Glomerular visceral epithelial cell (primary cell): ENCODE measurements around the gene CCDC8.
"Not testable (repeated sequence)": the region's sequence is repeated elsewhere in the genome, so short reads cannot be mapped to it uniquely, and the experiment has no call there.

Source experiments
- DNase-seq: peaks from one replicate; pipeline ENCODE4 v3.0.0-alpha.2; 2016; ENCODE audit errors: extremely low spot score

Gene CCDC8

DNA sequence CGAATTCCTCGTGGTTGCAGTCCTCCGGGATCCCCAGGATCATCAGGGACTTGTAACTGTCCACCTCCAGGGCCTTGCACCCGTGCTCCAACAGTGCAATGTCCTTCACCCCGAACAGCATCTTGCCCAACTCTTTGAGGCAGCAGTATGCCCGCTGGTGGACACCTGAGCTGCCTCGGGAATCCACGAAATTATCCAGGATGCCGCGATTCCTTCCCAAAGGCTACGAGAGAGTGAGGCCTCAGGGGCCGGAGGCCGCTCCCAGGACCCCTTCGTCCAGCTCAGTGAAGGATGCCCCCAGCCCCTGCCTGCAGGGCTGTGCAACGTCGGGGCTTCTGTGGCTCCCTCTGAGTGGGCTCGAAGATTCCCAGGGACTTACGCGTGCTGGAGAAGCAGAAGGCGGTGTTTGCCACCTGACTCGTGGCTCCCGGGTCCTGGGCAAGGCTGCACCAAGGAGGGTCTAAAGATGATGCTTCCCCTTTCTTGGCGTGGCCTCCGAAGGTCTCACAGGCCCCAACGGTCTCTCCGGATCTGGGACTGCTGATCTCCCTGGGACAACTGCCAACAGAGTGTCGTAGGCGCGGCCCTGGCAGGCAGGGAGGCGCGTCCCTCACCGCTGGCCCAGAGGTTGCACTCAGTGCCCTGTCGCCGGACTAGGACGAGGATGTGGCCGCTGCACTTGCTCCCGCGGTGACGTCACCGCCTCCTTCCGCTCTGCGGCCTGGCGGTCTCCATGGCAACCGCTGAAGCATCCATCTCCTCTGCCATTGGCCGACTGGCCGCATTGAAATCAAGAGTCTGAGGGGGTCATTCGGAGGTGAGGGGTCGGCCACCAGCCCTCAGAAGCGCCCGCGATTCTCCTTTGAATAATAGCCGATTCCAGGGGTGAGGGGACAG lies 15.1 kb upstream of the CCDC8 start, which contains the start of gene PNMA8C:
Gene PNMA8C (minus strand): TSS at position 698 of the 897 bp plus-strand sequence. CDS start 577 bp downstream, at position 121.
- peak; percentile 58 for DNase-seq

- DNase-seq: no peak
Observed at GRCh38 chr19:46427518-46428045, 14.2 kb upstream of the CCDC8 start.

- peak; percentile 50 for DNase-seq
Observed at GRCh38 chr19:46426506-46427162, 13.3 kb upstream of the CCDC8 start.

DNA sequence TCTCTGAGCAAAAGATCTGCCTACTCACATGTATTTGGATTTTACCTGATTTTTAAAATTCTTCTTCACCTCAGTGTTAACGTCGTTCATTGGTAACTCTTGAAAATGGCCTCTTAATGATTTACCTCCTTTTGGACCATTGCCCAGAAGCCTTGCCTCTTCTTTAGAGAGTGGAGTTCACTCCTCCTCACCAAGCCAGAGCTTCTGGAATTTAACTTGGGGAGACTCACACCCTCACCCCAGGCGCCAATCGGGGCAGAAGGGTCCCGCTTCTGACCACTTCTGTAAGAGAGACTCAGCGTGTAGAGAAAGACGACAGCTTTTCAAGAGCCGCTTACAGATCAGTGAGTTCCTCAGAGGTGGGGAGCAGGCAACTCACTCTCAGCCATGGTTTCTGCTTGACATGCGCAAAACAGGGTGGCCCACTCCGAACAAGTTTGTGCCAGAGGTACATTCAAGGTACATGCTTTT lies 12.7 kb upstream of the CCDC8 start:
- peak; percentile 71 for DNase-seq

DNA sequence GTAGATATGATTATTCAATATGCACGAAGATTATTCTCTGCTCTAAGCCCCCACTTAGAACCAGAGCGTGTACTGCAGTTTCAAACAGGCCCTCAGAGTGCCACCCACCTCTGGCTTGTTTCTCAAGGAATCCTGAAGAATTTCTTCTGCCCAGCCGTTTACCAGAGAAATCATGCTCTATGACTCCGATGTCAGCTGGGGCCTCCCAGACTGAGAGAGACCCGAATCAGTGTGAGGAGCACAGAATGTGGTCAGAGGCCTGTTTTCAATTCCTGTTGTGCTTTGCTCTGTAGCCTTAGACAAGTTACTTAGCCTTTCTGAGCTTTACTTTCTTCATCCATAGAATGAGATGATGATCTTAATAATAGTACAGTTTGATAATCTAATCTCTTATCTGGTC lies 9.8 kb upstream of the CCDC8 start:
- DNase-seq: no peak

DNA sequence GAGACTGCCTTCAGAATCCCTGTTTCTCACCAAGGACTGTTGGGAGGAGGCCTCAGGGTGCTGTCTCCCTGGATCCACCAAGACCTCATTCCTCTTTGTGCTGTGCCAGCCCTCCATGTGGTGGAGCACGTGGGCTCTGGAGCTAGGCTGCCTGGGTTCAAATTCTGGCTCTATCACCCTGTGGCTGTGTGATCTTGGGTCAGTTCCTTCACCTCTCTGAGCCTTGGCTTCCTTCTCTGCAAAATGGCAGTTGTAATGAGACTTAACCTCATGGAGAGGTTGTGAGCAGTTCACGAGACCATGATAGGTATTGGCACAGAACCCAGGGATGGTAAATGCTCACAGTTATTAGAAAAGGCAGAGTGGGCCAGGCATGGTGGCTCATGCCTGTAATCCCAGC lies 9.0 kb upstream of the CCDC8 start:
- no peak for DNase-seq

- no peak for DNase-seq
Observed at GRCh38 chr19:46420056-46420455, 6.7 kb upstream of the CCDC8 start.

DNA sequence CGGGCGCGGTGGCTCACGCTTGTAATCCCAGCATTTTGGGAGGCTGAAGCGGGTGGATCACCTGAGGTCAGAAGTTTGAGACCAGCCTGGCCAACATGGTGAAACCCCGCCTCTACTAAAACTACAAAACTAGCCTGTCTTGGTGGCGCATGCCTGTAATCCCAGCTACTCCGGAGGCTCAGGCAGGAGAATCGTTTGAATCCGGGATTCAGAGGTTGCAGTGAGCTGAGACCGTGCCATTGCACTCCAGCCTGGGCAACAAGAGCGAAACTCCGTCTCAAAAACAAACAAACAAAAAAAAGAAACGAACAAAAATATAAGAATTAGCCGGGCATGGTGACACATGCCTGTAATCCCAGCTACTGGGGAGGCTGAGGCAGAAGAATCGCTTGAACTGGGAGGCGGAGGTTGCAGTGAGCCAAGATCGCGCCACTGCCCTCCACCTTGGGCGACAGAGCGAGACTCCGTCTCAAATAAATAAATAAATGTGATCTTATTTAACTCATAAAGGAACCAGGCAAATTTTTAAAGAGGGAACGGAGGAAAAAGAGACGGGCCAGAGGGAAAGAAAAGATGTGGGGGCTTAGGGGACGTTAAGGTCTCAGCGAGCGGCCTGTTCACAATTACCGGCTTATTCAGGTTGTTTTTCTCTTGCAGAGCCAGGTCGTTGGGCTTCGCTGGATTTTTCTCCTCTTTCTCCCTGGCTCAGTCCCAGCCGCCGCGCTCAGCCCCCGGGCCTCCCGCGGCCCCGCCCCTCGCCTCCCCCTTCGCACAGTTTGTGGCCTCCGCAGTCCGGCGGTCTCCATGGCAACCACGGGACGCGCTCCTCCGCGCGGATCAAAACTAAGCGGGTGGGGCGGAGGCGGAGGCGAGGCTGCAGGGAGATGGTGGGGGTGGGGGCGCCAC lies 2.7 kb upstream of the CCDC8 start:
- peak; percentile 92 for DNase-seq

- not testable (repeated sequence) for DNase-seq
Observed at GRCh38 chr19:46414899-46415298, 1.5 kb upstream of the CCDC8 start.

DNA sequence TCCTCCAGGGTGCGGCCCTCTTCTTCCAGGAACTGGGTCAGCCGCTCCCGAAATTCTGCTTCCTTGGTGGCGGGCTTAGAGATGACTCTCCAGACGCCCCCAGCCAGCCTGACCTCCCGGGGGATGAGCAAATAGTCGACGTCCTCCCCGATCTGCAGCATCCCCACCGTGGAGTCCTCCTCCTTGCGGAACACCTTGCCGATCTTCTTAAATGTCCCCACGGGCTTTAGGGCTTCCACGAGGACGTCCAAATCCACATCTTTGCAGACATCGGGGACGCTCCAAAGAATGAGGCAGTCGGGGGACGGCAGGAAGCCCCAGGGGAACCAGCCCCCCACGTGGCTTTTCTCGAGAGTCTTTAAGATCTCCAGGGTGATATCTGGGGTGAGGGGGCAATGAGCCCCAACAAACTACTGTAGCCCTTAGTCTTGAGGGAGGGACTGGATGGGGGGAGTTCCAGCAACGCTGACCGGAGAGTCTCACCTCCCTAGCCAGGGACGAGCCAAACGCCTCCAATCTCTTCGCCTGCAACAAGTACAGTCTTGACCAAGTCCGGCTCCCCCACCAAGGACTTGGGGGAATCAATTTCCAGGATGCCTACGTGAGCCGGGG lies 608 bp downstream of the CCDC8 start:
- no peak for DNase-seq

DNA sequence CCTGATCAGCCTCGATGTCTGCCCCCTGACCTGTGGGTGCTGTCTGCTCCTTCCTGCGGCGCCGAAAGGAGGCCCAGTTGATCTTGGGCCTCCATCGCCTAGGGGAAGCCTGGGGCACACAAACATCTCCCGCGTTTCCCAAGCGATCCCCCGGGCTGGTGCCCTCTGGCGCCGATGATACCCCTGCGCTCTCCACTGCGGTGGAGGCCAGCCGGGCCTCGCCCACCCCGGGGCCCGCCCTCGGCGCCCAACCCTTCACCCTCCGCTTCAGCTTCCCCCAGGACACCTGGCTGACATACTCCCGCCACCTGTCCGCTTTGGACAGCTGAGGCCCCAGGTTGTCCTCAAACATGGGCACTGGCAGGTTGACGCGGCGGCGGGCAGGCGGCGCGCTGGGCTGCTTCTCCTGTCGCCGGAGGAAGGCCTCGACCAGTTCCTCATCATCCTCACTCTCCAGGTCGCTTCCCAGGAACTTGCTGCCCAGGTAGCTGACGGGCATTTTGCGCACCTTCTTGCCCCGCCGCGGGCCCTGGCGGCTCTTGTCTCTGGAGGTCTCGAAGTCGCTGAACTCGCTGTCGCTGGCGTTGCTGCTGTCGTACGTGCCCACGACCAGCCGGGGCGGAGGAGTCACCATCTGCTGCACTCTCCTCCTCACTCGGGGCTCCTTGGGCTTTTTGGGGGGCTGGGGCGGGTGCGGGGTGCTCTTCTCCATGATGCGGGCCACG lies 1.3 kb downstream of the CCDC8 start:
- DNase-seq: no peak

GRCh38 chr19:46411088-46411924 lies 2.1 kb downstream of the CCDC8 start:
- DNase-seq: no peak

DNA sequence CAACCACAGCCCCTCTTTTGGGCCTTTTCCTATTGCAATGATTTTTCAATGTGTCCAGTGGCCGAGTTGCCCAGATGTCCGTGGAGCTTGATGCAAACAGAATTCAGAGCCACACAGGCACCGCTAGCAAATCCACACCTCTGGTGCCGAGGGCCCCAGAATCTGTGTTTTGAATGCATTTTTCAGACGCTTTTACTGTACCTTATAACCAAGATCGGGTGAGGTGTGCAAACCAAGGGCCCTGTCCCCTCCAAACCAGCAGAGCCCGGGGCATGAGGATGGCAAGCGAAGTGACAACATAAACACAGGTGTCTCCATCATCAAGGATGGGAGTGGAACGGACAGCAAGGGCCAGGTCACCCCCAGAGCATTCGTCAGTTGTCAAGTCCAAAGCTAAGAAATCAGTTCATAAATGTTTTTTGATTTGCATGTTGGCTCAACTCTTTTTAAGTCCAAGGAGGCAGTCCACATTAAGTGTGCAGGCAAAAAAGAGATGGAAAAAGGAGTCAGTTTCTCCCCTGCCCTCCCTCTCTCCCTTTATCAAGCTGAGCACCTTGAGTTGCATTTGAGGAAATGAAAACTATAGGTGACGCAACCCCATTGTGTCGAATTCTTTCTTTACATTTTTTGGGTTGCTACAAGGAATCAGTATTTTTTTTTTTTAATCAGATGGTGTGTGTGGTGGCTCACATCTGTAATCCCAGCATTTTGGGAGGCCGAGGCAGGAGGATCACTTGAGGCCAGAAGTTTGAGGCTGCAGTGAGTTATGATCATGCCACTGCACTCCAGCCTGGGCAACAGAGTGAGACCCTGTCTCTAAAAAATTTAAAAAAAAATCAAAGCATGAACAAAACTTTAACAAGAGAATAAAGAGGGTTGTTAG lies 2.9 kb downstream of the CCDC8 start:
- no peak for DNase-seq

- DNase-seq: no peak
Observed at GRCh38 chr19:46409191-46409590, 4.2 kb downstream of the CCDC8 start.

DNA sequence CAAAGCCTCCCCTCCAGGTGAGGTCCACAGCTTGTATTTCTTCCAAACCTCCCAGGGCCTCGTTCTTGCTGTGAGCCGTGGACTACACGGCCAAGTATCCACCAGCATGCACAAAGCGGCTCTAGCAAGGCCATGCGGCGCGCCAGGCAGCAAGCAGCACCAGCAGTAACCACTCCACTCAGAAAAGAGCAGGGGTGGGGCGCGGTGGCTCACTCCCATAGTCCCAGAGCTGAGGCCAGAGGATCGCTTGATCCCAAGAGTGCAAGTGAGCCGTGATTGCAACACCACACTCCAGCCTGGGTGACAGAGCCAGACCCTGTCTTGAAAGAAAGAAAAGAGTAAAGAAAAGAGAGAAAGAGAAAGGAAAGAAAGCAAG lies 4.7 kb downstream of the CCDC8 start:
- DNase-seq: peak; percentile 47

DNA sequence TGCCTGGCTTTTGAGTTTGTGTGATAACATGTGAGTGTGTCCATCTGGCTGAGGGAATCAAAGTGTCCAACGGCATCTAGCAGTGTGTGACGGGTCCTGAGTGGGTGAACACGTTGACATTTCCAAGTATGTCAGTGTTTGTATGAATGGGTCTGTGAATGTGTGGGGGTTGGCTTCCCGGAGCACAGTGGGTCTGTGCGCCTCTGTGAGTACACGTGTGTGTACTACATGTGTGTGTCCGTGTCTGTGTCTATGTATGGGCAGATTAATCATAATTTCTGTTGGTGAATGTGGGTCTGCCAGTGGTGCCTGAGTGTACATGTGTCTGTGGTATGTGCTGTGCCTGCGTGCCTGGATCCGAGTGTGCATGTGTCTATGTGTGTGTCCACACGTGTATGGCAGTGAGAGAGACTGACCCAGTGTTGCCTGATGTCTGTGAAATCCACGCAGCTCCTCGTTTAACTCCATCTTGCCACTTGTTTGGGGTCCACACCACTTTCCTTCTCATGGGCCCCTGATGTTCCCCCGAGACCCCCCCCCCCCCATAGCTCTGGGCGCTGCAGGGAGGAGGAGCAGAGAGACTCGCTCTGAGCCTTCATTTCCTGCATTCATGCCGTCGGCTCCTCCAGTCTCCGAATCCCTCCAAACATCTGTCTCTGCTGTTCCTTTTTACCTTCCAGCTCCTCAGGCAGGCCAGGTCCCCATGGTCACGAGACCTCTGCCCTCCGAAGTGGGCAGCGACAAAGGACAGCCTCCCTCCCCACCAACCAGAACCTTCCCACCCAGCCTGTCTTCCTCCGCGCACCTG lies 5.3 kb downstream of the CCDC8 start:
- DNase-seq: no peak

GRCh38 chr19:46406976-46407375 lies 6.4 kb downstream of the CCDC8 start:
- no peak for DNase-seq
